Gastrocnemius medialis (tissue), 4 donors: Measurements from ENCODE around the gene VSTM1. TPM values are rescaled to one million over a fixed set of nuclear protein-coding genes. Genes with fewer than 3 reads are reported as not detected.

Experiments used
- ATAC-seq, 2 donors: fragments of 150-250 bp; one replicate each; pipeline ENCODE4 v1.9.1; 2016
- DNase-seq, 2 donors: peaks; one replicate each; pipeline ENCODE4 v3.0.0-alpha.2; 2019
- H3K27ac ChIP-seq, 4 donors: fragments of 200-600 bp; sonication (generic); 1 replicate in 1 of 4; 2 replicates in 3 of 4; pipeline ENCODE4 v1.5.1; 2016 to 2018; ENCODE audit warnings: mild to moderate bottlenecking in 2 of 4, moderate library complexity in 1 of 4
- H3K27me3 ChIP-seq, 3 donors: fragments of 200-600 bp; sonication (generic) in 2 of 3; 1 replicate in 1 of 3; 2 replicates in 2 of 3; pipeline versions ENCODE4 v1.5.1 to v1.6.0; 2016 to 2019; ENCODE audit warnings: mild to moderate bottlenecking in 1 of 3, moderate library complexity in 1 of 3
- H3K36me3 ChIP-seq, 2 donors: fragments of 200-600 bp; sonication (generic) in 1 of 2; one replicate each; pipeline ENCODE4 v1.5.1; 2017 to 2018
- H3K4me1 ChIP-seq, 2 donors: fragments of 200-600 bp; sonication (generic) in 1 of 2; one replicate each; pipeline ENCODE4 v1.5.1; 2016 to 2017; ENCODE audit warnings: mild to moderate bottlenecking in 2 of 2
- H3K4me3 ChIP-seq, 4 donors: fragments of 200-600 bp; sonication (generic) in 3 of 4; 1 replicate in 1 of 4; 2 replicates in 3 of 4; pipeline ENCODE4 v1.5.1; 2016 to 2019; ENCODE audit warnings: mild to moderate bottlenecking in 2 of 4
- H3K9me3 ChIP-seq, 3 donors: fragments of 200-600 bp; sonication (generic) in 2 of 3; 1 replicate in 1 of 3; 2 replicates in 2 of 3; pipeline ENCODE4 v1.5.1; 2016 to 2019
- CTCF ChIP-seq, 5 experiments: fragments of 450-650 bp in 3 of 5; fragments of 200-600 bp in 2 of 5; sonication (generic) in 2 of 5; IDR thresholded peaks in 4 of 5; conservative IDR thresholded peaks in 1 of 5; 1 replicate in 4 of 5; 2 replicates in 1 of 5; pipeline ENCODE4 v1.5.1; 2016 to 2019; ENCODE audit warnings: antibody characterized with exemption in 5 of 5, mild to moderate bottlenecking in 3 of 5, moderate library complexity in 3 of 5
- POLR2A ChIP-seq, 2 donors: fragments of 450-650 bp; IDR thresholded peaks; one replicate each; pipeline ENCODE4 v1.6.1; 2017; ENCODE audit warnings: antibody characterized with exemption in 2 of 2, mild to moderate bottlenecking in 2 of 2, moderate library complexity in 2 of 2
- in situ Hi-C, 4 donors: fragments of 200-750 bp; cut with MboI; loops; one replicate each; pipeline versions ENCODE4 v1.15.0 to v1.8.0; 2017; ENCODE audit warnings: low sequenced_read_pairs in 4 of 4
- intact Hi-C: fragments of 100-400 bp; cut with DNase I; formaldehyde crosslinking; loops from one replicate; pipeline ENCODE4 v1.15.1; 2023; ENCODE audit warnings: low total_unique reads
- total RNA-seq, 4 donors: library from RNA; depleted of rRNA; stranded (reverse); fragments of >200 nt; gene quantifications; one replicate each; pipeline versions ENCODE4 v1.1.0 to v1.2.3, GENCODE V29; 2016

The VSTM1 gene
- not detected for total RNA-seq

GRCh38 chr19:54063350-54064116 lies at the start of gene VSTM1:
TSS of gene VSTM1 (minus strand) at chr19:54063897. CDS start at chr19:54063777, 120 bp downstream.
- TF ChIP-seq POLR2A (IDR thresholded peaks at IDR 0.05) (no peak), CTCF (IDR thresholded peaks at IDR 0.05 in 4 of 5, conservative IDR thresholded peaks at IDR 0.05 in 1 of 5) (no peak)
- DNase-seq (no peak), ATAC-seq (no peak)
- H3K27me3 ChIP-seq = no peaks in the 10 kb centered on the region
- in situ Hi-C loops (no loop called here), intact Hi-C loops (no loop called here)
- H3K9me3 ChIP-seq = no peaks in the 10 kb centered on the region
- no peak within 1 kb of the TSS for H3K27ac ChIP-seq
- H3K4me3 ChIP-seq = no peak within 1 kb of the TSS
- no peaks in the 10 kb centered on the region for H3K4me1 ChIP-seq
- no peaks in the 10 kb centered on the region for H3K36me3 ChIP-seq

- Histone ChIP-seq H3K27me3 (no peaks in the 10 kb centered on the region), H3K36me3 (peaks cover 0 to 58% of the 10 kb centered on the region in 2 donors), H3K27ac (no peak overlapping the region), H3K4me3 (no peak overlapping the region), H3K4me1 (peaks cover 4 to 8% of the 10 kb centered on the region in 2 donors), H3K9me3 (no peaks in the 10 kb centered on the region)
- in situ Hi-C loops = loop anchor here in 1 of 4 donors (10.0 to 25.0 kb wide), 2 partner anchors 135 to 1003 kb away; partner anchors contain the start of gene PPP1R12C
- DNase-seq (no peak), ATAC-seq (no peak)
- intact Hi-C loops = no loop called here
- TF ChIP-seq POLR2A (IDR thresholded peaks at IDR 0.05) = no peak
- no peak for TF ChIP-seq CTCF (IDR thresholded peaks at IDR 0.05 in 4 of 5, conservative IDR thresholded peaks at IDR 0.05 in 1 of 5)
Observed at GRCh38 chr19:54109651-54110050, 46.0 kb upstream of the VSTM1 start.

- no peak for DNase-seq
- in situ Hi-C loops = loop anchor here in 1 of 4 donors (25.0 kb wide), 1 partner anchor 1004 kb away; the partner anchor contains the start of gene PPP1R12C
- Histone ChIP-seq H3K4me1 (peaks cover 4 to 6% of the 10 kb centered on the region in 2 donors), H3K4me3 (no peak overlapping the region), H3K9me3 (no peaks in the 10 kb centered on the region), H3K36me3 (peaks cover 0 to 58% of the 10 kb centered on the region in 2 donors), H3K27me3 (no peaks in the 10 kb centered on the region), H3K27ac (no peak overlapping the region)
- no peak for ATAC-seq
- no peak for TF ChIP-seq POLR2A (IDR thresholded peaks at IDR 0.05)
- TF ChIP-seq CTCF (IDR thresholded peaks at IDR 0.05 in 4 of 5, conservative IDR thresholded peaks at IDR 0.05 in 1 of 5) = no peak
- intact Hi-C loops = no loop called here
Observed at GRCh38 chr19:54108496-54108895, 44.8 kb upstream of the VSTM1 start.

- in situ Hi-C loops (loop anchor here in 1 of 4 donors (25.0 kb wide), 1 partner anchor 1004 kb away; the partner anchor contains the start of gene PPP1R12C), intact Hi-C loops (no loop called here)
- Histone ChIP-seq H3K4me1 (peaks cover 6 to 10% of the 10 kb centered on the region in 2 donors), H3K36me3 (peaks cover 0 to 58% of the 10 kb centered on the region in 2 donors), H3K27me3 (no peaks in the 10 kb centered on the region), H3K9me3 (no peaks in the 10 kb centered on the region), H3K4me3 (no peak overlapping the region), H3K27ac (no peak overlapping the region)
- DNase-seq (no peak), ATAC-seq (no peak)
- TF ChIP-seq CTCF (IDR thresholded peaks at IDR 0.05 in 4 of 5, conservative IDR thresholded peaks at IDR 0.05 in 1 of 5) (no peak), POLR2A (IDR thresholded peaks at IDR 0.05) (no peak)
Observed at GRCh38 chr19:54107876-54108490, 44.3 kb upstream of the VSTM1 start.
